ENCODE measurements around the gene RPS3A. TPM values are rescaled to one million over a fixed set of nuclear protein-coding genes. Genes with fewer than 3 reads are reported as not detected.
A peak's percentile ranks its signal among the peaks of the same experiment; 100 is the strongest.

Gene RPS3A
- 1,713 and 2,137 TPM in 2 replicates for total RNA-seq (2014; rRNA removed; shearing (Covaris generic))

DNA sequence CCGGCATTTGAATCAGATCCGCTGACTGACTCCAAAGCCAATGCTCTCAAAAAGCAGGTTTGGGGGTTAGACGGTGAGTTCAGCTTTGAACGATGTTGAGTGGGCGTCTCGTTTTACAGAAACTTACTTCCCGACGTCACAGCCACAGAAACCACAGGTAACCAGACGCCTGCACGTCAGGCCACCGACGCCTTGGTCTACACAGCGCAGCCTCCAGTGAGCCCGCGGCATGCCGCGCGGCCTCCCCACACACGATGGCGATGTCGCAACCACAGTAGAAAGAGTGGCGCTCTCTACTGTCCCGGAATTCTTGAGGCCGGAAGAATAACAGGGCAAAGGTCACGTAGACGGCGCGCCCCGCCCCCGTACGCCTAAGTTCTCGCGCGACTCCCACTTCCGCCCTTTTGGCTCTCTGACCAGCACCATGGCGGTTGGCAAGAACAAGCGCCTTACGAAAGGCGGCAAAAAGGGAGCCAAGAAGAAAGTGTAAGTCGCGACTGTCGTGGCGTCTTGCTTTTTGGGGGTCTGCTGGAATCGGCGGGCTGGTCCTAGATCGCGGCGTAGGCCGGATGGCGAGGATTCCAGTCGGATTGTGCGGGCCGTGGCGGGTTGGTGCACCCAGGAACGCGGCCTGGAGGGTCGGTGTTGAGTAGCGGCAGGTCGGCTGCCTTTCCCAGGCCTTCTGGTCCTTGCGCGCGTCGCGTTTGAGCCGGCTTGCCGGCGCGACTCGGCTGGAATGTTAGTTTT is at the start of gene RPS3A:
RPS3A (plus strand) TSS at position 400 of the 747 bp plus-strand sequence; CDS start at position 425, 25 bp downstream.

Small RNA genes lying within 50 kb of the gene (small RNA-seq; reads per million reads assigned to genes)
- gene SNORD73A (not detected), gene SNORD73B (0.63 reads per million, percentile 36 among the genes with 10 or more reads in this experiment)

Other genes with a start within 250 kb of the RPS3A start
- gene LRBA, start 84.3 kb upstream of the RPS3A start, total RNA-seq (2014; rRNA removed; shearing (Covaris generic)): 7.2 TPM in 2 replicates
- gene PRSS48, start 177.5 kb downstream of the RPS3A start, total RNA-seq (2014; rRNA removed; shearing (Covaris generic)): not detected in 2 replicates
- gene SH3D19, start 226.0 kb downstream of the RPS3A start, total RNA-seq (2014; rRNA removed; shearing (Covaris generic)): 10.1 and 11.5 TPM in 2 replicates

All from A375 (cell line).